Head of caudate nucleus (tissue), 42 donors: ENCODE results near the gene REXO2.

Source experiments
- DNase-seq, 42 donors: peaks; one replicate each; pipeline versions ENCODE4 v3.0.0 to v3.0.0-alpha.2; 2020 to 2021; ENCODE audit warnings: mixed read lengths in 7 of 42
- intact Hi-C: fragments of 100-400 bp; cut with DNase I; formaldehyde crosslinking; loops from one replicate; pipeline ENCODE4 v1.15.0; 2022

Gene REXO2

GRCh38 chr11:114438303-114438702 lies 964 bp upstream of the REXO2 start:
- no peak for DNase-seq
- intact Hi-C loops: loop anchor here (5.0 kb wide), 1 partner anchor 36 kb away; the partner anchor contains the start of genes C11orf71 and RBM7

GRCh38 chr11:114440121-114440860 lies 1.0 kb downstream of the REXO2 start:
- peak in 28 of 42 donors; percentile 2 to 65 (median 29) for DNase-seq

GRCh38 chr11:114440971-114441763 lies 1.9 kb downstream of the REXO2 start:
- intact Hi-C loops: loop anchor here (5.0 kb wide), 1 partner anchor 99 kb away; no protein-coding TSS in a partner anchor
- no peak for DNase-seq

More at GRCh38 chr11:114440121-114440860, 1.0 kb downstream of the REXO2 start:
- intact Hi-C loops: loop anchor here (5.0 kb wide), 1 partner anchor 98 kb away; no protein-coding TSS in a partner anchor

GRCh38 chr11:114441921-114442320 lies 2.7 kb downstream of the REXO2 start:
- no peak for DNase-seq
- intact Hi-C loops: loop anchor here (5.0 kb wide), 1 partner anchor 100 kb away; no protein-coding TSS in a partner anchor

GRCh38 chr11:114442536-114442935 lies 3.3 kb downstream of the REXO2 start:
- intact Hi-C loops: loop anchor here (5.0 kb wide), 1 partner anchor 100 kb away; no protein-coding TSS in a partner anchor

GRCh38 chr11:114447444-114447843 lies 8.2 kb downstream of the REXO2 start:
- no peak for DNase-seq
- intact Hi-C loops: no loop called here

More at GRCh38 chr11:114442536-114442935, 3.3 kb downstream of the REXO2 start:
- DNase-seq: no peak

GRCh38 chr11:114447892-114448291 lies 8.6 kb downstream of the REXO2 start:
- DNase-seq: no peak
- intact Hi-C loops: no loop called here

- no peak for DNase-seq
- intact Hi-C loops: no loop called here
Measured at GRCh38 chr11:114448749-114449482, 9.6 kb downstream of the REXO2 start.

- no peak for DNase-seq
- intact Hi-C loops: no loop called here
Measured at GRCh38 chr11:114449845-114450244, 10.6 kb downstream of the REXO2 start.

- DNase-seq: no peak
- intact Hi-C loops: no loop called here
Measured at GRCh38 chr11:114452399-114452798, 13.1 kb downstream of the REXO2 start.

GRCh38 chr11:114463999-114464398 lies 24.7 kb downstream of the REXO2 start:
- intact Hi-C loops: no loop called here
- DNase-seq: no peak

GRCh38 chr11:114466742-114467141 lies 27.5 kb downstream of the REXO2 start:
- intact Hi-C loops: no loop called here
- no peak for DNase-seq

- intact Hi-C loops: no loop called here
Measured at GRCh38 chr11:114472661-114473060, 33.4 kb downstream of the REXO2 start.

GRCh38 chr11:114478001-114478410 lies 38.7 kb downstream of the REXO2 start:
- DNase-seq: no peak
- intact Hi-C loops: no loop called here

More at GRCh38 chr11:114472661-114473060, 33.4 kb downstream of the REXO2 start:
- DNase-seq: no peak

- DNase-seq: no peak
- intact Hi-C loops: no loop called here
Measured at GRCh38 chr11:114478768-114479167, 39.5 kb downstream of the REXO2 start.

GRCh38 chr11:114479331-114479730 lies 40.1 kb downstream of the REXO2 start:
- DNase-seq: no peak
- intact Hi-C loops: no loop called here

GRCh38 chr11:114482114-114482513 lies 42.8 kb downstream of the REXO2 start:
- intact Hi-C loops: no loop called here
- no peak for DNase-seq

GRCh38 chr11:114483929-114484328 lies 44.7 kb downstream of the REXO2 start:
- intact Hi-C loops: no loop called here
- DNase-seq: no peak

GRCh38 chr11:114496915-114497314 lies 57.6 kb downstream of the REXO2 start:
- intact Hi-C loops: no loop called here
- no peak for DNase-seq
